Mesenchymal stem cell (in vitro differentiated cells and primary cell): Measurements from ENCODE around the gene PDE9A.

ENCODE experiments used
- DNase-seq: peaks from one replicate; pipeline ENCODE4 v3.0.0-alpha.2; 2013
- H2AFZ ChIP-seq: one replicate; pipeline ENCODE4 v1.6.1; 2013; ENCODE audit warnings: low read depth, mild to moderate bottlenecking, control low read depth, inconsistent platforms, low read length, moderate library complexity
- H2AK5ac ChIP-seq: 2 replicates; pipeline ENCODE4 v1.6.1; 2013; ENCODE audit warnings: low read length, moderate library complexity, mild to moderate bottlenecking, inconsistent platforms; ENCODE audit not compliant: severe bottlenecking
- H2BK120ac ChIP-seq: one replicate; pipeline ENCODE4 v1.6.1; 2013; ENCODE audit warnings: low read depth, mild to moderate bottlenecking, inconsistent platforms, low read length, moderate library complexity
- H2BK12ac ChIP-seq, 2 experiments: one replicate each; pipeline ENCODE4 v1.6.1; 2013; ENCODE audit warnings: inconsistent platforms in 2 of 2, low read length in 2 of 2, mild to moderate bottlenecking in 2 of 2, moderate library complexity in 2 of 2, control low read depth in 1 of 2
- H2BK15ac ChIP-seq: one replicate; pipeline ENCODE4 v1.6.1; 2013; ENCODE audit warnings: mild to moderate bottlenecking, low read depth, inconsistent platforms; ENCODE audit not compliant: poor library complexity, severe bottlenecking
- H2BK5ac ChIP-seq: 2 replicates; pipeline ENCODE4 v1.6.1; 2013; ENCODE audit warnings: low read depth, mild to moderate bottlenecking, low read length, control low read depth, inconsistent platforms; ENCODE audit not compliant: poor library complexity, severe bottlenecking
- H3K14ac ChIP-seq, 2 experiments: one replicate each; pipeline ENCODE4 v1.6.1; 2013; ENCODE audit warnings: inconsistent platforms in 2 of 2, low read length in 2 of 2, control low read depth in 1 of 2, mild to moderate bottlenecking in 1 of 2, moderate library complexity in 1 of 2
- H3K18ac ChIP-seq, 2 experiments: one replicate each; pipeline ENCODE4 v1.6.1; 2013; ENCODE audit warnings: inconsistent platforms in 2 of 2, low read length in 2 of 2, control low read depth in 1 of 2, low read depth in 1 of 2, mild to moderate bottlenecking in 1 of 2
- H3K23ac ChIP-seq, 2 experiments: one replicate each; pipeline ENCODE4 v1.6.1; 2013; ENCODE audit warnings: inconsistent platforms in 2 of 2, low read length in 2 of 2, mild to moderate bottlenecking in 2 of 2, moderate library complexity in 2 of 2, control low read depth in 1 of 2
- H3K27ac ChIP-seq: 2 replicates; pipeline ENCODE4 v1.5.1; 2013; ENCODE audit warnings: mild to moderate bottlenecking, moderate library complexity, low read length, control low read depth, inconsistent platforms; ENCODE audit not compliant: poor library complexity, severe bottlenecking
- H3K27me3 ChIP-seq, 2 experiments: 2 replicates each; pipeline versions ENCODE4 v1.6.1 to v1.7.0; 2013; ENCODE audit warnings: low read length in 2 of 2, mild to moderate bottlenecking in 2 of 2, moderate library complexity in 2 of 2, control low read depth in 1 of 2, inconsistent platforms in 1 of 2; ENCODE audit not compliant: control insufficient read depth in 1 of 2, insufficient read depth in 1 of 2
- H3K36me3 ChIP-seq, 2 experiments: 2 replicates each; pipeline versions ENCODE4 v1.6.1 to v1.7.0; 2013; ENCODE audit warnings: low read length in 2 of 2, control low read depth in 1 of 2, inconsistent platforms in 1 of 2, low read depth in 1 of 2, mild to moderate bottlenecking in 1 of 2; ENCODE audit not compliant: insufficient read depth in 2 of 2, control insufficient read depth in 1 of 2
- H3K4ac ChIP-seq, 2 experiments: one replicate each; pipeline ENCODE4 v1.6.1; 2013; ENCODE audit warnings: inconsistent platforms in 2 of 2, low read length in 2 of 2, mild to moderate bottlenecking in 2 of 2, moderate library complexity in 2 of 2, control low read depth in 1 of 2, low read depth in 1 of 2
- H3K4me1 ChIP-seq: 2 replicates; pipeline ENCODE4 v1.6.1; 2013; ENCODE audit warnings: low read depth, low read length, control low read depth; ENCODE audit not compliant: control insufficient read depth, insufficient read depth
- H3K4me2 ChIP-seq: 2 replicates; pipeline ENCODE4 v1.6.1; 2013; ENCODE audit warnings: low read length, mild to moderate bottlenecking, inconsistent platforms; ENCODE audit not compliant: poor library complexity, severe bottlenecking
- H3K4me3 ChIP-seq, 2 experiments: 2 replicates each; pipeline versions ENCODE4 v1.5.1 to v1.7.0; 2013; ENCODE audit warnings: low read length in 2 of 2, mild to moderate bottlenecking in 2 of 2, control low read depth in 1 of 2, low read depth in 1 of 2; ENCODE audit not compliant: insufficient read depth in 1 of 2
- H3K79me1 ChIP-seq: replicated peaks from 2 replicates; pipeline ENCODE4 v1.6.1; 2013; ENCODE audit warnings: mild to moderate bottlenecking, control low read depth, low read length, inconsistent platforms; ENCODE audit not compliant: poor library complexity, severe bottlenecking
- H3K9ac ChIP-seq: 2 replicates; pipeline ENCODE4 v1.7.0; 2013; ENCODE audit warnings: mild to moderate bottlenecking, low read length, moderate library complexity
- H3K9me3 ChIP-seq: 2 replicates; pipeline ENCODE4 v1.7.0; 2013; ENCODE audit warnings: mild to moderate bottlenecking, low read length; ENCODE audit not compliant: control insufficient read depth
- H4K8ac ChIP-seq: one replicate; pipeline ENCODE4 v1.6.1; 2013; ENCODE audit warnings: inconsistent platforms, mild to moderate bottlenecking, low read length, moderate library complexity
- H4K91ac ChIP-seq: one replicate; pipeline ENCODE4 v1.6.1; 2013; ENCODE audit warnings: mild to moderate bottlenecking, low read length, inconsistent platforms
- WGBS: methylation state at CpG from one replicate; pipeline ENCODE4 v1.1.7; 2013; ENCODE audit warnings: mixed read lengths; 5-methylcytosine and 5-hydroxymethylcytosine counted together

The PDE9A gene

GRCh38 chr21:42663860-42664535 is 10.6 kb downstream of the PDE9A start:
- no peak overlapping the region for H3K27ac ChIP-seq
- no peak overlapping the region for H3K14ac ChIP-seq
- H3K79me1 ChIP-seq, result peaks cover 5% of the 10 kb centered on the region
- H4K8ac ChIP-seq, result no peak overlapping the region
- no peak overlapping the region for H2AFZ ChIP-seq
- no peak overlapping the region for H2AK5ac ChIP-seq
- H2BK15ac ChIP-seq, result no peak overlapping the region
- H3K4me3 ChIP-seq, result no peak overlapping the region
- no peak for DNase-seq
- no peak overlapping the region for H2BK5ac ChIP-seq
- H3K9ac ChIP-seq, result no peak overlapping the region
- peak overlapping the region in 1 of 2 experiments; percentile 26 for H3K18ac ChIP-seq
- H3K36me3 ChIP-seq, result peaks cover 0 to 33% of the 10 kb centered on the region in 2 experiments
- no peak overlapping the region for H2BK12ac ChIP-seq
- H3K4me1 ChIP-seq, result peaks cover 6% of the 10 kb centered on the region
- WGBS, result 95% methylated on average over 15 of the region's 15 CpGs
- H2BK120ac ChIP-seq, result no peak overlapping the region
- H3K27me3 ChIP-seq, result peaks cover 5 to 37% of the 10 kb centered on the region in 2 experiments
- H3K9me3 ChIP-seq, result no peaks in the 10 kb centered on the region
- H3K23ac ChIP-seq, result no peak overlapping the region
- no peak overlapping the region for H3K4ac ChIP-seq
- no peak overlapping the region for H4K91ac ChIP-seq
- no peak overlapping the region for H3K4me2 ChIP-seq

GRCh38 chr21:42664614-42665013 is 11.2 kb downstream of the PDE9A start:
- Histone ChIP-seq H2BK15ac (no peak overlapping the region), H4K8ac (no peak overlapping the region), H3K4me2 (no peak overlapping the region), H3K23ac (no peak overlapping the region), H2BK5ac (no peak overlapping the region), H3K9me3 (no peaks in the 10 kb centered on the region), H3K36me3 (peaks cover 0 to 33% of the 10 kb centered on the region in 2 experiments), H3K18ac (no peak overlapping the region), H3K79me1 (peaks cover 1% of the 10 kb centered on the region), H3K9ac (no peak overlapping the region), H2BK120ac (no peak overlapping the region), H3K4me3 (no peak overlapping the region), H3K4me1 (peaks cover 6% of the 10 kb centered on the region), H2AK5ac (no peak overlapping the region), H2AFZ (no peak overlapping the region), H3K4ac (no peak overlapping the region), H3K27ac (no peak overlapping the region), H3K14ac (no peak overlapping the region), H3K27me3 (peaks cover under 1 to 38% of the 10 kb centered on the region in 2 experiments), H4K91ac (no peak overlapping the region), H2BK12ac (no peak overlapping the region)
- 93% methylated on average over 9 of the region's 10 CpGs for WGBS
- DNase-seq, result no peak

GRCh38 chr21:42665026-42665425 is 11.6 kb downstream of the PDE9A start:
- Histone ChIP-seq H2BK15ac (no peak overlapping the region), H3K9ac (no peak overlapping the region), H3K27me3 (peaks cover 0 to 40% of the 10 kb centered on the region in 2 experiments), H3K9me3 (no peaks in the 10 kb centered on the region), H3K4me3 (no peak overlapping the region), H2AK5ac (no peak overlapping the region), H2BK5ac (no peak overlapping the region), H2BK120ac (no peak overlapping the region), H3K27ac (no peak overlapping the region), H4K91ac (no peak overlapping the region), H4K8ac (no peak overlapping the region), H3K4ac (no peak overlapping the region), H2BK12ac (no peak overlapping the region), H3K23ac (no peak overlapping the region), H3K79me1 (peaks cover 1% of the 10 kb centered on the region), H3K4me2 (no peak overlapping the region), H3K14ac (no peak overlapping the region), H2AFZ (no peak overlapping the region), H3K4me1 (peaks cover 6% of the 10 kb centered on the region), H3K36me3 (peaks cover 0 to 33% of the 10 kb centered on the region in 2 experiments), H3K18ac (no peak overlapping the region)
- WGBS, result 81% methylated on average over 8 of the region's 8 CpGs
- no peak for DNase-seq

GRCh38 chr21:42665484-42665883 is 12.1 kb downstream of the PDE9A start:
- Histone ChIP-seq H2BK5ac (no peak overlapping the region), H4K8ac (no peak overlapping the region), H3K4ac (no peak overlapping the region), H3K18ac (peak overlapping the region in 1 of 2 experiments; percentile 37), H3K4me1 (peaks cover 6% of the 10 kb centered on the region), H2BK120ac (no peak overlapping the region), H3K4me3 (no peak overlapping the region), H3K23ac (no peak overlapping the region), H4K91ac (peak overlapping the region; percentile 21), H3K9me3 (no peaks in the 10 kb centered on the region), H2AFZ (no peak overlapping the region), H3K27me3 (peaks cover 0 to 44% of the 10 kb centered on the region in 2 experiments), H2BK12ac (peak overlapping the region in 1 of 2 experiments; percentile 24), H3K36me3 (peaks cover 0 to 33% of the 10 kb centered on the region in 2 experiments), H2AK5ac (no peak overlapping the region), H3K14ac (peak overlapping the region in 1 of 2 experiments; percentile 22), H3K9ac (no peak overlapping the region), H3K27ac (no peak overlapping the region), H3K4me2 (no peak overlapping the region), H3K79me1 (peaks cover 1% of the 10 kb centered on the region), H2BK15ac (no peak overlapping the region)
- WGBS, result 90% methylated on average over 13 of the region's 13 CpGs
- no peak for DNase-seq
